Fibroblast of pulmonary artery (primary cell): Measurements from ENCODE around the gene ANKS3.
A peak's percentile ranks its signal among the peaks of the same experiment; 100 is the strongest.

ENCODE experiments used
- DNase-seq: peaks from one replicate; pipeline ENCODE4 v3.0.0-alpha.2; 2010; ENCODE audit warnings: low read depth
- H3K4me3 ChIP-seq: replicated peaks from 2 replicates; pipeline ENCODE4 v1.5.1; 2011; ENCODE audit warnings: low read depth, mild to moderate bottlenecking, control low read depth, low read length, moderate library complexity
- CTCF ChIP-seq: IDR thresholded peaks from 2 replicates; pipeline ENCODE4 v1.5.1; 2011; ENCODE audit warnings: mild to moderate bottlenecking, control low read depth, low read length, inconsistent platforms; ENCODE audit errors: missing control alignments

The ANKS3 gene

DNA sequence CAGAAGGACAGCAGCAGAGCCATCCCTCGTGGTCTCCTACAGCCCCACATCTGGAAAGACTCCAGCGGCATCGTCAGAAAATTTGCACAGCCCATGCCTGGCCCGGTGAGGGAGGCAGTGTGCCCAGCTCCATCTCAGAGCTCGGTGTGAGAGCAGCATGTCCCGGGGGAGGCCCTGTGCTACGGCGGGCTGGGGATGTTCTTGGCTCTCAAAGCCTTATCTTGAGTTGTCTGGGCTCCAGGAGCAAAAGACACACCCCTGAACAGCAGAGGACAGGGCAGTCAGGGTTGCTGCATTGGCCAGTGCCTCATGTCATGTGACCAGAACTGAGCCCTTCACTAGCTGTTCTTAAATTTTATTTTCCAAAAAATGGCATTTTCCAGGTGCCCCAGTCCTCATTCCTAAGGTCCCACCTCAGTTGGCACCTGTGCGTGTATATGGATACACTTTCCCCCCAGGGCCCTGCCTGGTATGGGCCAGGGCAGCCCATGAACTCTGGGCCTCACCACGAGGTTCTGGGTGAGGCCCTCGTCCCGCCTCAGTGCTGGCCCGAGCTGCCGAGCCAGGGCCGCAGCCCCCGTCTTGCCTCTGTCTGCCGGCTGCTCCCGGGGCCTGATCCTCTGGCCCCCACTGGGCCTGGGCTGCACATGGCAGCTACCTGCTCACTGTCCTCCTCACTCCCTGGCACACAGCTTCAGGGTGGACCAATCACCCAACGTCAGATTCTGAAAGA lies 37.7 kb downstream of the ANKS3 start:
- no peak overlapping the region for H3K4me3 ChIP-seq
- TF ChIP-seq CTCF: no peak
- peak; percentile 18 for DNase-seq

GRCh38 chr16:4695473-4696171 lies 38.4 kb downstream of the ANKS3 start:
- H3K4me3 ChIP-seq: no peak overlapping the region
- DNase-seq: no peak
- TF ChIP-seq CTCF: no peak

DNA sequence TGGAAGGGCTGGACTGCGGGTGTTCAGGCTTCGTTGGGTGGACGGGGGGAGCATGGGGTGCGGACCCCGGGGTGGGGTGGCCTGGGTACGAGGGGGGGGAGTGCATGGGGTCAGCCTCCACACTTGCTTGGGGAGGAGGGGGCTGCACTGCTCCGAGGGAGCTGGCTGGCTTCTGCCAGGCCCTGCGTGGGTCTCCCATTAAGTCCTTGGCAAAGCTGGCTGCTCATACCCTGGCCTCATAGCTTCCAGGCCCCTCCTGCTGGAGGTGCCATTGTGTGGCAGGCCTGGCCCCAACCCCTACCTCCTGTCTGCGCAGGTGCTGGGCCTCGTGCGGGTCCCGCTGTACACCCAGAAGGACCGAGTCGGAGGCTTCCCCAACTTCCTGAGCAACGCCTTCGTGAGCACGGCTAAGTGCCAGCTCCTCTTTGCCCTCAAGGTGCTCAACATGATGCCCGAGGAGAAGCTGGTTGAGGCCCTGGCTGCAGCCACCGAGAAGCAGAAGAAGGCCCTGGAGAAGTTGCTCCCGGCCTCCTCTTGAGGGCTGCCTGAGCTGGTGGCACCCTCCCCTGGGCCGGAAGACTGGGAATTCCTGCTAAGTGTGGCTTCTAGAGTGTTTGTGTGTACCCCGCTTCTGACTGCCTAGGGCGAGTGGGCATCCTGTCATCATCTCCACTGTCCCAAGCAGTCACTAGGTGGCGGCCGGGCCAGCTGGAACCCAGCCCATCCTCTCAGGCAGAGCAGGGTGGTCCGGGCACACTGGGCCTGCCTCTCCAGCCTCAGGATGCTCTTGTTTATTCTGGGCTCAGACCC lies 39.2 kb downstream of the ANKS3 start:
- H3K4me3 ChIP-seq: peak overlapping the region; percentile 80
- no peak for TF ChIP-seq CTCF
- no peak for DNase-seq

DNA sequence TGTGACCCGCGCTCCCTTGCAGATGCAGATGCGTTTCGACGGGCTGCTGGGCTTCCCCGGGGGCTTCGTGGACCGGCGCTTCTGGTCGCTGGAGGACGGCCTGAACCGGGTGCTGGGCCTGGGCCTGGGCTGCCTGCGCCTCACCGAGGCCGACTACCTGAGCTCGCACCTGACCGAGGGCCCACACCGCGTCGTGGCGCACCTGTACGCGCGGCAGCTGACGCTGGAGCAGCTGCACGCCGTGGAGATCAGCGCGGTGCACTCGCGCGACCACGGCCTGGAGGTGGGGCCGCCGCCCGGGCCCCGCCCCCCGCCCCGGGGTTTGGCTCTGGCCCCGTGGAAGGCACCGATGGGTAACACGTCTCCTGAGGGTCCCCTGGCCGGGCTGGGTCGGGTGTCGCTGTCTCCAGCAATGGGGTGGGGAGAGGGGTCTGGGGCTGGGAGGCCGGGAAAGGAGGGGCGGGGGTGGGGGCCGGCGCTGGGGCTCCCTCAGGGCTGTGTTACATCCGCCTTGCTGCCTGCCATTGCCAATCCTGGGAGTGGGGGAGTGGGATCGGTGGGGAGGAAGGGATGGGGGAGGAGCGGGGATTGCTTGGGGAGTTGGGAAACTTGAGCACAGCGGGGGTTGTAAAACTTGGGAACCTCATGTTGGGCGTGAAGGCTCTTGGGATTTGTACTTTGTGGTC lies 40.0 kb downstream of the ANKS3 start:
- TF ChIP-seq CTCF: no peak
- peak overlapping the region; percentile 80 for H3K4me3 ChIP-seq
- DNase-seq: peak; percentile 64

GRCh38 chr16:4693296-4693955 lies 40.6 kb downstream of the ANKS3 start, which contains the start of gene NUDT16L1:
Gene NUDT16L1 (plus strand): TSS chr16:4693562. CDS start chr16:4693727, 165 bp downstream.
- peak; percentile 94 for DNase-seq
- TF ChIP-seq CTCF: no peak

More at GRCh38 chr16:4693296-4693955, 40.6 kb downstream of the ANKS3 start, which contains the start of gene NUDT16L1:
- H3K4me3 ChIP-seq: peak within 1 kb of the TSS; percentile 80
